ENCODE data around the gene FAM163B.

FAM163B gene

DNA sequence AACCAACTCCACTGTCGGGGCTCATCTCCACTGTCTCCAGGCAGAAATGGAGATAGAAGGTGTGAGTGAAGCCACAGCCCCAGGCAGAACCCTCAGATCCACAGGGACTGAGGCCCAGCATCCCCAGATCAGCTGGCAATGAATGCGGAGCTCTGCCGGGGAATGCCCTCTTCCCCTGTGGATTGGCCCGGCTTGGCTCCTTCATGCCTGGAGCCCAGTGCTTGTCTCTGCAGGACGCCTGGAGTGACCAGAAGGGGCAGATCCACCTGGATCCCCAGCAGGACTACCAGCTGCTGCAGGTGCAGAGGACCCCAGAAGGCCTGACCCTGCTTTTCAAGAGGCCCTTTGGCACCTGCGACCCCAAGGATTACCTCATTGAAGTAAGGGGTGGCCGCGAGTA lies 30.4 kb upstream of the FAM163B start:
- Histone ChIP-seq H3K36me3 (ENCODE audit: control insufficient read depth in 2 of 2, insufficient read depth in 1 of 2, low read length in 2 of 2) (no peaks in the 10 kb centered on the region), H3K4me1 (ENCODE audit: control insufficient read depth, insufficient read depth, low read length) (no peaks in the 10 kb centered on the region), H3K27ac (ENCODE audit: extremely low read depth, low read depth, low read length) (no peak overlapping the region), H3K4me3 (ENCODE audit: low read depth, low read length) (no peak overlapping the region), H3K9me3 (ENCODE audit: control insufficient read depth, insufficient read depth, low read depth, low read length) (no peaks in the 10 kb centered on the region)
- ChIA-PET POLR2A (no interaction called here), CTCF (interaction anchor here (1.0 to 1.4 kb wide), 2 partner anchors 9 to 88 kb away, joined by 3 read pairs; no protein-coding TSS in a partner anchor)
- TF ChIP-seq GLI2 (tag by site-specific recombination; IDR thresholded peaks at IDR 0.05; ENCODE audit: borderline replicate concordance, low read depth) (no peak), ZNF138 (tag by site-specific recombination; IDR thresholded peaks at IDR 0.05; ENCODE audit: borderline replicate concordance) (no peak), HOXA7 (CRISPR knock-in tag; IDR thresholded peaks at IDR 0.05; ENCODE audit: borderline replicate concordance) (no peak)
- TF ChIP-seq, protein P1, sequence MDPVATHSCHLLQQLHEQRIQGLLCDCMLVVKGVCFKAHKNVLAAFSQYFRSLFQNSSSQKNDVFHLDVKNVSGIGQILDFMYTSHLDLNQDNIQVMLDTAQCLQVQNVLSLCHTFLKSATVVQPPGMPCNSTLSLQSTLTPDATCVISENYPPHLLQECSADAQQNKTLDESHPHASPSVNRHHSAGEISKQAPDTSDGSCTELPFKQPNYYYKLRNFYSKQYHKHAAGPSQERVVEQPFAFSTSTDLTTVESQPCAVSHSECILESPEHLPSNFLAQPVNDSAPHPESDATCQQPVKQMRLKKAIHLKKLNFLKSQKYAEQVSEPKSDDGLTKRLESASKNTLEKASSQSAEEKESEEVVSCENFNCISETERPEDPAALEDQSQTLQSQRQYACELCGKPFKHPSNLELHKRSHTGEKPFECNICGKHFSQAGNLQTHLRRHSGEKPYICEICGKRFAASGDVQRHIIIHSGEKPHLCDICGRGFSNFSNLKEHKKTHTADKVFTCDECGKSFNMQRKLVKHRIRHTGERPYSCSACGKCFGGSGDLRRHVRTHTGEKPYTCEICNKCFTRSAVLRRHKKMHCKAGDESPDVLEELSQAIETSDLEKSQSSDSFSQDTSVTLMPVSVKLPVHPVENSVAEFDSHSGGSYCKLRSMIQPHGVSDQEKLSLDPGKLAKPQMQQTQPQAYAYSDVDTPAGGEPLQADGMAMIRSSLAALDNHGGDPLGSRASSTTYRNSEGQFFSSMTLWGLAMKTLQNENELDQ (tag by site-specific recombination; IDR thresholded peaks at IDR 0.05; ENCODE audit: low read depth), result no peak
- TF ChIP-seq, protein P2, sequence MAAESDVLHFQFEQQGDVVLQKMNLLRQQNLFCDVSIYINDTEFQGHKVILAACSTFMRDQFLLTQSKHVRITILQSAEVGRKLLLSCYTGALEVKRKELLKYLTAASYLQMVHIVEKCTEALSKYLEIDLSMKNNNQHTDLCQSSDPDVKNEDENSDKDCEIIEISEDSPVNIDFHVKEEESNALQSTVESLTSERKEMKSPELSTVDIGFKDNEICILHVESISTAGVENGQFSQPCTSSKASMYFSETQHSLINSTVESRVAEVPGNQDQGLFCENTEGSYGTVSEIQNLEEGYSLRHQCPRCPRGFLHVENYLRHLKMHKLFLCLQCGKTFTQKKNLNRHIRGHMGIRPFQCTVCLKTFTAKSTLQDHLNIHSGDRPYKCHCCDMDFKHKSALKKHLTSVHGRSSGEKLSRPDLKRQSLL (tag by site-specific recombination; IDR thresholded peaks at IDR 0.05), result no peak

- TF ChIP-seq ZNF202 (tag by site-specific recombination; IDR thresholded peaks at IDR 0.05; ENCODE audit: borderline replicate concordance) (no peak), PRDM4 (tag by site-specific recombination; IDR thresholded peaks at IDR 0.05) (no peak), ZNF311 (tag by site-specific recombination; IDR thresholded peaks at IDR 0.05; ENCODE audit: borderline replicate concordance) (no peak), MYNN (tag by site-specific recombination; IDR thresholded peaks at IDR 0.05; ENCODE audit: borderline replicate concordance) (no peak), ZFP3 (tag by site-specific recombination; IDR thresholded peaks at IDR 0.05; ENCODE audit: low read depth) (no peak), IKZF3 (tag by site-specific recombination; IDR thresholded peaks at IDR 0.05) (no peak), REPIN1 (tag by site-specific recombination; IDR thresholded peaks at IDR 0.05; ENCODE audit: low read depth) (no peak), ZNF768 (tag by site-specific recombination; IDR thresholded peaks at IDR 0.05) (no peak), ZSCAN23 (tag by site-specific recombination; IDR thresholded peaks at IDR 0.05) (no peak), ZNF132 (tag by site-specific recombination; IDR thresholded peaks at IDR 0.05; ENCODE audit: borderline replicate concordance) (no peak)
- CTCF ChIA-PET, result interaction anchor here (1.0 kb wide), 1 partner anchor 8 kb away, joined by 3 read pairs; no protein-coding TSS in a partner anchor
- no peak overlapping the region for H3K27ac ChIP-seq (ENCODE audit: extremely low read depth, low read depth, low read length)
- no peaks in the 10 kb centered on the region for H3K9me3 ChIP-seq (ENCODE audit: control insufficient read depth, insufficient read depth, low read depth, low read length)
- H3K36me3 ChIP-seq (ENCODE audit: control insufficient read depth in 2 of 2, insufficient read depth in 1 of 2, low read length in 2 of 2), result no peaks in the 10 kb centered on the region
- no peaks in the 10 kb centered on the region for H3K4me1 ChIP-seq (ENCODE audit: control insufficient read depth, insufficient read depth, low read length)
- no peak overlapping the region for H3K4me3 ChIP-seq (ENCODE audit: low read depth, low read length)
- POLR2A ChIA-PET, result no interaction called here
Measured at GRCh38 chr9:133638711-133639110, 29.5 kb upstream of the FAM163B start.

DNA sequence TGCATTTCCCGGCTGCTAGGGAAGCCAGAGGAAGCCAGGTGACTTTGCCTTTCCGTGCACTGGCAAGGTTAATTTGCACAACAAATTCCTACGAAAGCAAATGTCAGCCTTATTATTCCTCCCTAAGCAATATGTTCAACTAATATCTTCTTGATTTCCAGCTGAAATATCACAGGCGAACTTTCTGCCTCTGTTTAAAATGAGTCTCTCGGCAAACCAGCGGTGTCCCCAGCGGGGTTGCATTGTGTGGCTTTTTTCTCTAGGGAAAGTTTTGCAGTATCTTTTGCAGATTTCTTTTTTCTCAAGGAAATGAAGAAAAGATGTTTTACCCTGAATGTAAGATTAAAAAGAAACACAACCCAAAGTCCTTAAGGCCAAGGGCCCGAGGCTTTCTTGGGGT lies 28.9 kb upstream of the FAM163B start:
- ChIA-PET POLR2A (no interaction called here), CTCF (interaction anchor here (0.5 to 0.6 kb wide), 3 partner anchors 10 to 607 kb away, joined by 3 to 5 read pairs (median 5); partner anchors contain the start of genes GTF3C5 and SARDH)
- H3K36me3 ChIP-seq (ENCODE audit: control insufficient read depth in 2 of 2, insufficient read depth in 1 of 2, low read length in 2 of 2), result no peaks in the 10 kb centered on the region
- H3K9me3 ChIP-seq (ENCODE audit: control insufficient read depth, insufficient read depth, low read depth, low read length), result no peaks in the 10 kb centered on the region
- no peak overlapping the region for H3K27ac ChIP-seq (ENCODE audit: extremely low read depth, low read depth, low read length)
- H3K4me1 ChIP-seq (ENCODE audit: control insufficient read depth, insufficient read depth, low read length), result no peaks in the 10 kb centered on the region
- H3K4me3 ChIP-seq (ENCODE audit: low read depth, low read length), result no peak overlapping the region
- TF ChIP-seq REPIN1 (tag by site-specific recombination; IDR thresholded peaks at IDR 0.05; ENCODE audit: low read depth) (no peak), ZNF677 (tag by site-specific recombination; IDR thresholded peaks at IDR 0.05) (no peak), ZBTB17 (tag by site-specific recombination; IDR thresholded peaks at IDR 0.05) (no peak), ZNF529 (tag by site-specific recombination; IDR thresholded peaks at IDR 0.05; ENCODE audit: insufficient replicate concordance) (no peak), ZSCAN30 (tag by site-specific recombination; IDR thresholded peaks at IDR 0.05) (no peak), ZNF184 (tag by site-specific recombination; IDR thresholded peaks at IDR 0.05) (no peak), ZNF280C (tag by site-specific recombination; IDR thresholded peaks at IDR 0.05) (no peak), ZNF670 (tag by site-specific recombination; IDR thresholded peaks at IDR 0.05; ENCODE audit: low read depth) (no peak), ZNF292 (tag by site-specific recombination; IDR thresholded peaks at IDR 0.05; ENCODE audit: borderline replicate concordance, low read depth) (no peak), ZNF521 (tag by site-specific recombination; IDR thresholded peaks at IDR 0.05) (no peak)
